GM23338 (cell line): ENCODE measurements around the gene MFAP5. TPM values are rescaled to one million over a fixed set of nuclear protein-coding genes. Genes with fewer than 3 reads are reported as not detected.

Experiments
- ATAC-seq: fragments of 200-7000 bp; cut with Tn5 transposase; 3 replicates; pipeline ENCODE4 v1.9.1; 2020
- DNase-seq: peaks from one replicate; pipeline ENCODE4 v3.0.0-alpha.2; 2015; ENCODE audit warnings: low spot score
- H2AFZ ChIP-seq: fragments of 200-600 bp; sonication (generic); 2 replicates; pipeline ENCODE4 v1.8.0; 2016; ENCODE audit warnings: antibody characterized with exemption, mild to moderate bottlenecking, moderate library complexity
- H3F3A ChIP-seq: fragments of 200-600 bp; sonication (generic); replicated peaks from 2 replicates; pipeline ENCODE4 v1.8.0; 2017; ENCODE audit warnings: antibody characterized with exemption, mixed run types, low read depth
- H3K27ac ChIP-seq: fragments of 200-600 bp; sonication (generic); 2 replicates; pipeline ENCODE4 v1.6.1; 2016; ENCODE audit warnings: low read depth
- H3K27me3 ChIP-seq: fragments of 200-600 bp; sonication (generic); 2 replicates; pipeline ENCODE4 v1.8.0; 2016; ENCODE audit warnings: mild to moderate bottlenecking, mixed run types, moderate library complexity; ENCODE audit not compliant: insufficient read depth
- H3K36me3 ChIP-seq: fragments of 200-600 bp; sonication (generic); 2 replicates; pipeline ENCODE4 v1.8.0; 2016; ENCODE audit warnings: mild to moderate bottlenecking; ENCODE audit not compliant: insufficient read depth
- H3K4me1 ChIP-seq: fragments of 200-600 bp; sonication (generic); 2 replicates; pipeline ENCODE4 v1.8.0; 2016; ENCODE audit warnings: mild to moderate bottlenecking, moderate library complexity; ENCODE audit not compliant: insufficient read depth
- H3K4me2 ChIP-seq: fragments of 200-600 bp; sonication (generic); 2 replicates; pipeline ENCODE4 v1.7.1; 2017; ENCODE audit warnings: mixed run types
- H3K4me3 ChIP-seq: fragments of 200-600 bp; sonication (generic); 2 replicates; pipeline ENCODE4 v1.6.1; 2016; ENCODE audit warnings: mixed run types
- H3K79me2 ChIP-seq: fragments of 200-600 bp; sonication (generic); replicated peaks from 2 replicates; pipeline ENCODE4 v1.8.0; 2017; ENCODE audit warnings: mild to moderate bottlenecking; ENCODE audit not compliant: insufficient read depth
- H3K9me2 ChIP-seq: fragments of 200-600 bp; sonication (generic); 2 replicates; pipeline ENCODE4 v1.8.0; 2017; ENCODE audit not compliant: insufficient read depth
- H4K20me1 ChIP-seq: fragments of 200-600 bp; sonication (generic); replicated peaks from 2 replicates; pipeline ENCODE4 v1.8.0; 2017; ENCODE audit warnings: mild to moderate bottlenecking; ENCODE audit not compliant: insufficient read depth
- H3K27ac Mint-ChIP-seq: 2 replicates; pipeline ENCODE4 v1.8.0; 2020; ENCODE audit warnings: inconsistent platforms, mild to moderate bottlenecking, moderate library complexity, mixed read lengths
- H3K27me3 Mint-ChIP-seq: 3 replicates; pipeline ENCODE4 v1.8.0; 2022; ENCODE audit warnings: low read depth, mild to moderate bottlenecking, moderate library complexity, mixed read lengths, inconsistent platforms; ENCODE audit not compliant: insufficient read depth, poor library complexity
- H3K36me3 Mint-ChIP-seq: 3 replicates; pipeline ENCODE4 v1.8.0; 2021; ENCODE audit warnings: low read depth, mild to moderate bottlenecking, inconsistent platforms, moderate library complexity, mixed read lengths
- H3K4me1 Mint-ChIP-seq: 3 replicates; pipeline ENCODE4 v1.8.0; 2020; ENCODE audit warnings: mild to moderate bottlenecking, inconsistent platforms, mixed read lengths
- H3K4me3 Mint-ChIP-seq: 3 replicates; pipeline ENCODE4 v1.8.0; 2021; ENCODE audit warnings: moderate library complexity, mild to moderate bottlenecking, inconsistent platforms, mixed read lengths
- H3K9me3 Mint-ChIP-seq: 3 replicates; pipeline ENCODE4 v1.8.0; 2020; ENCODE audit warnings: moderate library complexity, mild to moderate bottlenecking, inconsistent platforms, mixed read lengths
- CREB1 ChIP-seq: fragments of 250-450 bp; sonication (Bioruptor Pico); IDR thresholded peaks from 2 replicates; pipeline ENCODE4 v1.5.0; 2020; ENCODE audit warnings: low read depth, mild to moderate bottlenecking, moderate library complexity
- JUNB ChIP-seq: IDR thresholded peaks from one replicate; pipeline ENCODE4 v1.6.1; 2016; ENCODE audit warnings: antibody characterized with exemption; ENCODE audit not compliant: unreplicated experiment
- ZNF114 ChIP-seq: fragments of 250-450 bp; sonication (Bioruptor Pico); IDR thresholded peaks from 2 replicates; pipeline ENCODE4 v1.5.0; 2020; ENCODE audit warnings: mild to moderate bottlenecking, moderate library complexity
- ZNF331 ChIP-seq: fragments of 250-450 bp; sonication (Bioruptor Pico); IDR thresholded peaks from 2 replicates; pipeline ENCODE4 v1.5.0; 2020; ENCODE audit warnings: low read depth, mild to moderate bottlenecking, moderate library complexity
- polyA plus RNA-seq: library from polyadenylated mRNA; unstranded; fragments of >200 nt; fragmentation: Nextera tagmentation; extraction: Ambion mirVana; gene quantifications from 2 replicates; pipeline ENCODE4 v1.2.1, GENCODE V29; 2016
- total RNA-seq: library from RNA; depleted of rRNA; stranded (reverse); fragments of >200 nt; shearing (Covaris generic); gene quantifications from 2 replicates; pipeline ENCODE4 v1.2.3, GENCODE V29; 2014
- TF ChIP-seq, protein P1 (sequence below): fragments of 250-450 bp; sonication (Bioruptor Pico); IDR thresholded peaks from 2 replicates; pipeline ENCODE4 v1.5.0; 2020; ENCODE audit warnings: mild to moderate bottlenecking, moderate library complexity

The MFAP5 gene
- total and polyA plus RNA-seq, 2 experiments from 2014 or later = 0.68 to 0.90 TPM

DNA sequence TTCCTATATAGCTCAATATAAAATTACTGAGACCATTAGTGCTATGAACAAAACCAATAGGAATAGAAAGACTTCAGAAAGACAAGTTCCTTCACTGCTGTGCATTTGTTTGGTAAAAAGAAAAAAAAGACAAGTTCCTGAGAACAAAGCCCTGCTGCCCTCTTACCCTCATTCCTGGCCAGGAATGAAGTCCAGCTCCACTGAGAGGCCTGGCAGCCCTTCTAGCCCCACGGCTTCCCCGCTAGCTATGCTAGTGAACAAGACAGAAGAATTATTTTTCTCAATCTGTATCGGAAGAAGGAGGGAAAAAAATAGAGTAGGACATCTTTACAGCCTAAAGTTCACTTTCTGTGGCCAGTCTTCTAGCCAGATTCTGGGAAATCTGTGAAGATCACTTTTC, 1.6 kb downstream of the MFAP5 start (continued):
- TF ChIP-seq CREB1 (CRISPR knock-in tag) = no peak
- TF ChIP-seq ZNF331 (CRISPR knock-in tag) = no peak
- TF ChIP-seq, protein P1, sequence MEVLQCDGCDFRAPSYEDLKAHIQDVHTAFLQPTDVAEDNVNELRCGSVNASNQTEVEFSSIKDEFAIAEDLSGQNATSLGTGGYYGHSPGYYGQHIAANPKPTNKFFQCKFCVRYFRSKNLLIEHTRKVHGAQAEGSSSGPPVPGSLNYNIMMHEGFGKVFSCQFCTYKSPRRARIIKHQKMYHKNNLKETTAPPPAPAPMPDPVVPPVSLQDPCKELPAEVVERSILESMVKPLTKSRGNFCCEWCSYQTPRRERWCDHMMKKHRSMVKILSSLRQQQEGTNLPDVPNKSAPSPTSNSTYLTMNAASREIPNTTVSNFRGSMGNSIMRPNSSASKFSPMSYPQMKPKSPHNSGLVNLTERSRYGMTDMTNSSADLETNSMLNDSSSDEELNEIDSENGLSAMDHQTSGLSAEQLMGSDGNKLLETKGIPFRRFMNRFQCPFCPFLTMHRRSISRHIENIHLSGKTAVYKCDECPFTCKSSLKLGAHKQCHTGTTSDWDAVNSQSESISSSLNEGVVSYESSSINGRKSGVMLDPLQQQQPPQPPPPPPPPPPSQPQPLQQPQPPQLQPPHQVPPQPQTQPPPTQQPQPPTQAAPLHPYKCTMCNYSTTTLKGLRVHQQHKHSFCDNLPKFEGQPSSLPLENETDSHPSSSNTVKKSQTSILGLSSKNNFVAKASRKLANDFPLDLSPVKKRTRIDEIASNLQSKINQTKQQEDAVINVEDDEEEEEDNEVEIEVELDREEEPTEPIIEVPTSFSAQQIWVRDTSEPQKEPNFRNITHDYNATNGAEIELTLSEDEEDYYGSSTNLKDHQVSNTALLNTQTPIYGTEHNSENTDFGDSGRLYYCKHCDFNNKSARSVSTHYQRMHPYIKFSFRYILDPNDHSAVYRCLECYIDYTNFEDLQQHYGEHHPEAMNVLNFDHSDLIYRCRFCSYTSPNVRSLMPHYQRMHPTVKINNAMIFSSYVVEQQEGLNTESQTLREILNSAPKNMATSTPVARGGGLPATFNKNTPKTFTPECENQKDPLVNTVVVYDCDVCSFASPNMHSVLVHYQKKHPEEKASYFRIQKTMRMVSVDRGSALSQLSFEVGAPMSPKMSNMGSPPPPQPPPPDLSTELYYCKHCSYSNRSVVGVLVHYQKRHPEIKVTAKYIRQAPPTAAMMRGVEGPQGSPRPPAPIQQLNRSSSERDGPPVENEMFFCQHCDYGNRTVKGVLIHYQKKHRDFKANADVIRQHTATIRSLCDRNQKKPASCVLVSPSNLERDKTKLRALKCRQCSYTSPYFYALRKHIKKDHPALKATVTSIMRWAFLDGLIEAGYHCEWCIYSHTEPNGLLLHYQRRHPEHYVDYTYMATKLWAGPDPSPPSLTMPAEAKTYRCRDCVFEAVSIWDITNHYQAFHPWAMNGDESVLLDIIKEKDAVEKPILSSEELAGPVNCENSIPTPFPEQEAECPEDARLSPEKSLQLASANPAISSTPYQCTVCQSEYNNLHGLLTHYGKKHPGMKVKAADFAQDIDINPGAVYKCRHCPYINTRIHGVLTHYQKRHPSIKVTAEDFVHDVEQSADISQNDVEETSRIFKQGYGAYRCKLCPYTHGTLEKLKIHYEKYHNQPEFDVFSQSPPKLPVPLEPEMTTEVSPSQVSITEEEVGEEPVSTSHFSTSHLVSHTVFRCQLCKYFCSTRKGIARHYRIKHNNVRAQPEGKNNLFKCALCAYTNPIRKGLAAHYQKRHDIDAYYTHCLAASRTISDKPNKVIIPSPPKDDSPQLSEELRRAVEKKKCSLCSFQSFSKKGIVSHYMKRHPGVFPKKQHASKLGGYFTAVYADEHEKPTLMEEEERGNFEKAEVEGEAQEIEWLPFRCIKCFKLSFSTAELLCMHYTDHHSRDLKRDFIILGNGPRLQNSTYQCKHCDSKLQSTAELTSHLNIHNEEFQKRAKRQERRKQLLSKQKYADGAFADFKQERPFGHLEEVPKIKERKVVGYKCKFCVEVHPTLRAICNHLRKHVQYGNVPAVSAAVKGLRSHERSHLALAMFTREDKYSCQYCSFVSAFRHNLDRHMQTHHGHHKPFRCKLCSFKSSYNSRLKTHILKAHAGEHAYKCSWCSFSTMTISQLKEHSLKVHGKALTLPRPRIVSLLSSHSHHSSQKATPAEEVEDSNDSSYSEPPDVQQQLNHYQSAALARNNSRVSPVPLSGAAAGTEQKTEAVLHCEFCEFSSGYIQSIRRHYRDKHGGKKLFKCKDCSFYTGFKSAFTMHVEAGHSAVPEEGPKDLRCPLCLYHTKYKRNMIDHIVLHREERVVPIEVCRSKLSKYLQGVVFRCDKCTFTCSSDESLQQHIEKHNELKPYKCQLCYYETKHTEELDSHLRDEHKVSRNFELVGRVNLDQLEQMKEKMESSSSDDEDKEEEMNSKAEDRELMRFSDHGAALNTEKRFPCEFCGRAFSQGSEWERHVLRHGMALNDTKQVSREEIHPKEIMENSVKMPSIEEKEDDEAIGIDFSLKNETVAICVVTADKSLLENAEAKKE (CRISPR knock-in tag) = no peak

DNA sequence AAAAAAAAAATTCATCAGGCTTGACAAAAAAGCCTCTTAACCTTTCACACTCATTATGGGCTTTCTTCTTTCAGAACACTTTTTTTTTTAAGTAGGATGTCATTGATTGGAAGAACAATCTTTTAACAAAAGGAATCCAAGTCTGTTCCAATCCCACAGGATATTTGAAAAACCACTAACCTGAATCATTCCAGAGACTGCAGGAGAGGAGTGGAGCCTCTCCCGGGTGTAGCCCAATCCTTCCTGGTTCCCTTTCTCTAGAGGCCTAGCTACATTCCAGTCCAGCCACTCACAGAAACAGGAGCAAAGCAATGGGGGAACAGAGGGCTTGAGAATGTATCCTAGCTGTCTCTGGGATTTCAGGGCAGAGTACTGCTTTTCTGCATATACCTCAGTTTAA, 4.3 kb downstream of the MFAP5 start:
- H2AFZ ChIP-seq = peak overlapping the region; percentile 25
- no peaks in the 10 kb centered on the region for H3K36me3 Mint-ChIP-seq
- no peaks in the 10 kb centered on the region for H3K27me3 ChIP-seq
- ATAC-seq (peak; percentile 76), DNase-seq (peak; percentile 49)
- peaks cover 5% of the 10 kb centered on the region for H3K27me3 Mint-ChIP-seq
- peak overlapping the region; percentile 39; the same call in 1 of the 2 replicates for H3K27ac Mint-ChIP-seq
- H3K4me2 ChIP-seq = no peak overlapping the region
- H3K4me1 Mint-ChIP-seq = peaks cover 3% of the 10 kb centered on the region; the same call in 1 of the 3 replicates
- no peak overlapping the region for H3K4me3 ChIP-seq
- H3K9me2 ChIP-seq = 0 out of 2 replicates have a peak, but pooled peaks cover 3% of the 10 kb centered on the region
- no peaks in the 10 kb centered on the region for H3F3A ChIP-seq
- H3K9me3 Mint-ChIP-seq = no peaks in the 10 kb centered on the region
- no peaks in the 10 kb centered on the region for H4K20me1 ChIP-seq
- no peak overlapping the region for H3K4me3 Mint-ChIP-seq
- H3K27ac ChIP-seq = no peak overlapping the region; the same call in 1 of the 2 replicates
- no peaks in the 10 kb centered on the region for H3K79me2 ChIP-seq
- TF ChIP-seq JUNB = no peak
- TF ChIP-seq, protein P1 (CRISPR knock-in tag) = no peak
- no peak for TF ChIP-seq ZNF114 (CRISPR knock-in tag)
- peaks cover 12% of the 10 kb centered on the region; the same call in 1 of the 2 replicates for H3K4me1 ChIP-seq
- no peaks in the 10 kb centered on the region for H3K36me3 ChIP-seq
